Activated T-cell treated with anti-CD3 and anti-CD28 coated beads, Interleukin-2, amount 50 U/mL, for 4 hours (primary cell): ENCODE measurements around the gene DHRS7B. TPM values are rescaled to one million over a fixed set of nuclear protein-coding genes. Genes with fewer than 3 reads are reported as not detected.
"Not testable (repeated sequence)": the region's sequence is repeated elsewhere in the genome, so short reads cannot be mapped to it uniquely, and the experiment has no call there.

Experiments used
- ATAC-seq, 2 donors: fragments of 200-7000 bp; cut with Tn5 transposase; one replicate each; pipeline ENCODE4 v1.10.0; 2021
- DNase-seq: peaks from one replicate; pipeline ENCODE4 v3.0.0-alpha.2; 2020
- H3K27me3 Mint-ChIP-seq: one replicate; pipeline ENCODE4 v1.8.0; 2021; ENCODE audit warnings: low read depth, mixed read lengths
- H3K36me3 Mint-ChIP-seq: one replicate; pipeline ENCODE4 v1.8.0; 2022; ENCODE audit warnings: mixed read lengths; ENCODE audit not compliant: insufficient read depth
- H3K4me1 Mint-ChIP-seq: one replicate; pipeline ENCODE4 v1.8.0; 2021; ENCODE audit warnings: low read depth, mixed read lengths
- H3K4me3 Mint-ChIP-seq: one replicate; pipeline ENCODE4 v1.8.0; 2021; ENCODE audit warnings: mild to moderate bottlenecking, moderate library complexity, mixed read lengths
- H3K9me3 Mint-ChIP-seq: one replicate; pipeline ENCODE4 v1.8.0; 2021; ENCODE audit warnings: mixed read lengths
- total RNA-seq, 3 donors: library from RNA; stranded (reverse); gene quantifications; one replicate each; pipeline ENCODE4 v1.2.1, GENCODE V29; 2021

DHRS7B gene
- total RNA-seq, 3 donors from 2014 or later, result 13.3 to 17.1 (median 15.8) TPM

GRCh38 chr17:21098934-21099689, 27.7 kb upstream of the DHRS7B start:
- Mint-ChIP-seq H3K4me3 (peak overlapping the region; percentile 92), H3K4me1 (peaks cover 9% of the 10 kb centered on the region), H3K36me3 (no peaks in the 10 kb centered on the region), H3K27me3 (peaks cover 2% of the 10 kb centered on the region), H3K9me3 (no peaks in the 10 kb centered on the region)
- peak; percentile 43 for DNase-seq
- peak; percentile 99 to 100 for ATAC-seq

- no peak for DNase-seq
- no peak for ATAC-seq
- Mint-ChIP-seq H3K36me3 (no peaks in the 10 kb centered on the region), H3K27me3 (peaks cover 2% of the 10 kb centered on the region), H3K4me1 (peaks cover 9% of the 10 kb centered on the region), H3K9me3 (no peaks in the 10 kb centered on the region), H3K4me3 (no peak overlapping the region)
Observed at GRCh38 chr17:21100636-21101035, 26.1 kb upstream of the DHRS7B start.

DNA sequence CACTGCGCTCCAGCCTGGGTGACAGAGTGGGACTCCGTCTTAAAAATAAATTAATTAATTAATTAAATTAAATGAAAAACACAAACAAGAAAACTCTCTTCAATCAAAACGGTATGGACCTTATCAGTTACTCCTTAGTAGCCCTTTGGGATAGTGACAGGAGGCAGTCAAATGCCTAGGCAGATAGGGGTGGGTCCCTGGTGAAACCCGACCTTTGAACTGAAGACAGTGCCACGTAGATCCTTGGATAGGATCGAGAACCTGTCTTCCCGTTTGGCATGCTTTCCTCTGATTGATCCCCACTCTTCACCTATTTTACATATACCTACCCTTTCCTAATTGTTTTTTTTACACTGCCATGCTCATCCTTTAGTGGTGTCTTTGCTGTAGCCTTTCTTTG, 22.2 kb upstream of the DHRS7B start:
- no peaks in the 10 kb centered on the region for H3K27me3 Mint-ChIP-seq
- no peak for DNase-seq
- no peaks in the 10 kb centered on the region for H3K4me1 Mint-ChIP-seq
- H3K4me3 Mint-ChIP-seq, result no peak overlapping the region
- H3K36me3 Mint-ChIP-seq, result no peaks in the 10 kb centered on the region
- no peaks in the 10 kb centered on the region for H3K9me3 Mint-ChIP-seq
- no peak for ATAC-seq

DNA sequence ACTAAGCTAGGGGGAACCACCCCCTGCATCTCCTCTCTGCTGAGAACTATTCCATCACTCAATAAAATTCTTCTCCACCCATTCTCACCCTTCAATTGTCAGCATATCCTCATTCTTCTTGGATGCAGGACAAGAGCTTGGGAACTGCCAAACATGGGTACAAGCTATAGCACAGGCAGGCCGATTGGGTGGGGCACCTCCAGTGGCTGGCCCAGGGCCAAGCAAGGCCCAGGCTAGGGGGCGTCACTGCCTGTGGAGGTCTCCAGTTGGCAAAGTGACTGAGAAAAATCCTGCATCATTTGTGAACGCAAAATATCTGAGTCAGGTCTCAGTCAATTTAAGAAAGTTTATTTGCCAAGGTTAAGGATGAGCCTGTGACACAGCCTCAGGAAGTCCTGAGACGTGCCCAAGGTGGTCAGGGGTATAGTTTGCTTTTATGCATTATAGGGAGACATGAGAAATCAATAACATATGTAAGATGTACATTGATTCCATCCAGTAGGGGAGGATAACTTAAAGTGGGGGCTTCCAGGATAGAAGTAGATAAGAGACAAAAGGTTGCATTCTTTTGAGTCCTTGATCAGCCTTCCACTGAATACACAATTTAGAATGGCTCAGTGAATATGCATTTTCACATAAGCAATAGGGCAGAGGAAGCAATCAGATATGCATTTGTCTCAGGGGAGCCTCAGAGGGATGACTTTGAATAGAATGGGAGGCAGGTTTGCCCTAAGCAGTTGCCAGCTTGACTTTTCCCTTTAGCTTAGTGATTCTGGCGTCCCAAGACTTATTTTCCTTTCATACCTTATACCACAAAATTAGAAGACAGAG, 21.5 kb upstream of the DHRS7B start:
- H3K9me3 Mint-ChIP-seq, result no peaks in the 10 kb centered on the region
- H3K27me3 Mint-ChIP-seq, result no peaks in the 10 kb centered on the region
- H3K36me3 Mint-ChIP-seq, result no peaks in the 10 kb centered on the region
- DNase-seq, result no peak
- no peak for ATAC-seq
- H3K4me3 Mint-ChIP-seq, result no peak overlapping the region
- H3K4me1 Mint-ChIP-seq, result no peaks in the 10 kb centered on the region

GRCh38 chr17:21106316-21106715, 20.4 kb upstream of the DHRS7B start:
- Mint-ChIP-seq H3K27me3 (no peaks in the 10 kb centered on the region), H3K4me1 (no peaks in the 10 kb centered on the region), H3K4me3 (no peak overlapping the region), H3K36me3 (no peaks in the 10 kb centered on the region), H3K9me3 (no peaks in the 10 kb centered on the region)
- ATAC-seq (no peak), DNase-seq (no peak)

DNA sequence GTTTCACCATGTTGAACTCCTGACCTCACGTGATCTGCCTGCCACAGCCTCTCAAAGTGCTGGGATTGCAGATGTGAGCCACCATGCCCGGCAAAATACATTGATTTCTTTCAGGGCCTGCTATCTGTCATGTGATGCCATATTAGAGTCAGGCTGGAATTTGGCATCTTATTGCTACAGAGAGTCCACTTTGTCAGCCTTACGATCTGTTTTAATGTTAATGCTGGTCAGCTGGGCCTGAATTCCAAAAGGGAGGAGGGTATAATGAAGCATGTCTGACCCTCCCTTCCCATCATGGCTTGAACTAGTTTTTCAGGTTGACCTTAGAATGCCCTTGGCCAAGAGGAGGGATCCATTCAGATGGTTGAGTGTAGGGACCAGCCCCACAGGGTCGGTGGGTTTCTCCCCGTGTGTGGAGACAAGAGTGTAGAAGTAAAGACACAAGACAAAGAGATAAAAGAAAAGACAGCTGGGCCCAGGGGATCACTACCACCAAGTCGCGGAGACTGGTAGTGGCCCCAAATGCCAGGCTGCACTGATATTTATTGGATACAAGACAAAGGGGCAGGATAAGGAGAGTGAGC, 19.6 kb upstream of the DHRS7B start:
- not testable (repeated sequence) for H3K4me1 Mint-ChIP-seq, H3K9me3 Mint-ChIP-seq, H3K27me3 Mint-ChIP-seq, H3K36me3 Mint-ChIP-seq, H3K4me3 Mint-ChIP-seq, DNase-seq, ATAC-seq

DNA sequence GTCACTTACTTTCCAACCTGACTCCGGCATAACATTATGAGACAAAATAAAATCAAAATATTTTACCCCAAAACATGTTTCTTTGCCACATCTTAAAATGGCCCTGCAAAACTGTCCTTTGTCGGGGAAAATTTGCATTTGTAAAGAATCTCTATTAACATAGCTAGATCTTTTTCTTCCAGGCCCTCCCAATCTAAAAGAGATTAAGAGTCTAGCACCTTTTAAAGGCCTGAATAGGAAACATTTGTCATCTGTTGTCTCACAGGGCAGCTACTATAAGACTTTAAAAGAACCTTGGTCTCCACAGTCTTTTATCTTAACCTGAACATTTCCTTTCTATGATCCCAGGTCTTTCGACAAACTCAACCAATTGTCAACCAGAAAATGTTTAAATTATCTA, 18.1 kb upstream of the DHRS7B start:
- DNase-seq, result no peak
- H3K27me3 Mint-ChIP-seq, result no peaks in the 10 kb centered on the region
- no peaks in the 10 kb centered on the region for H3K4me1 Mint-ChIP-seq
- H3K36me3 Mint-ChIP-seq, result no peaks in the 10 kb centered on the region
- H3K9me3 Mint-ChIP-seq, result no peaks in the 10 kb centered on the region
- H3K4me3 Mint-ChIP-seq, result no peak overlapping the region
- no peak for ATAC-seq

- DNase-seq, result no peak
- H3K4me1 Mint-ChIP-seq, result no peaks in the 10 kb centered on the region
Observed at GRCh38 chr17:21113049-21113690, 13.6 kb upstream of the DHRS7B start.

DNA sequence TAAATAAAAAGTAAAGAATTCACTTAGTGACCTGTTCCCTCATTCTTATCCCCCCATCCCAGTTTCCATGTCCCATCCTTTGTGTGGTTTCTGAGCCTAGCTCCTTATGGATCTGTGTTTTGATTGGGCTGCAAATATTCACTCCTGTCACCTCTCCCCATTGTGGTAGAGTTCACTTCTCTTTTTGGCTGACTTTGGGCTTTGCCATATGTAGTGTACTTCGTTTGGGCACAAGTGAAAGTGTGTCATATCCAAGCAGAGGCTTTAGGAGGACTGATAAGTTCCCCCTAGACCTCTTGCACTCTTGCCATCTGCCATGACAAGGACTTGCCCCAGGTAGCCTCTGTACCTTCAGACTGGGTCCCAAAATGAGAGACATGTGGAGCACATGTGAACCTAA, 13.0 kb upstream of the DHRS7B start:
- no peaks in the 10 kb centered on the region for H3K27me3 Mint-ChIP-seq
- ATAC-seq (no peak), DNase-seq (no peak)
- no peak overlapping the region for H3K4me3 Mint-ChIP-seq
- no peaks in the 10 kb centered on the region for H3K36me3 Mint-ChIP-seq
- H3K9me3 Mint-ChIP-seq, result no peaks in the 10 kb centered on the region
- H3K4me1 Mint-ChIP-seq, result no peaks in the 10 kb centered on the region

More at GRCh38 chr17:21113049-21113690, 13.6 kb upstream of the DHRS7B start:
- no peaks in the 10 kb centered on the region for H3K9me3 Mint-ChIP-seq
- no peaks in the 10 kb centered on the region for H3K36me3 Mint-ChIP-seq
- no peaks in the 10 kb centered on the region for H3K27me3 Mint-ChIP-seq
- ATAC-seq, result no peak
- no peak overlapping the region for H3K4me3 Mint-ChIP-seq

GRCh38 chr17:21114791-21115190, 12.0 kb upstream of the DHRS7B start:
- H3K4me3 Mint-ChIP-seq, ATAC-seq, H3K27me3 Mint-ChIP-seq, DNase-seq, H3K9me3 Mint-ChIP-seq, H3K36me3 Mint-ChIP-seq, H3K4me1 Mint-ChIP-seq: not testable (repeated sequence)

DNA sequence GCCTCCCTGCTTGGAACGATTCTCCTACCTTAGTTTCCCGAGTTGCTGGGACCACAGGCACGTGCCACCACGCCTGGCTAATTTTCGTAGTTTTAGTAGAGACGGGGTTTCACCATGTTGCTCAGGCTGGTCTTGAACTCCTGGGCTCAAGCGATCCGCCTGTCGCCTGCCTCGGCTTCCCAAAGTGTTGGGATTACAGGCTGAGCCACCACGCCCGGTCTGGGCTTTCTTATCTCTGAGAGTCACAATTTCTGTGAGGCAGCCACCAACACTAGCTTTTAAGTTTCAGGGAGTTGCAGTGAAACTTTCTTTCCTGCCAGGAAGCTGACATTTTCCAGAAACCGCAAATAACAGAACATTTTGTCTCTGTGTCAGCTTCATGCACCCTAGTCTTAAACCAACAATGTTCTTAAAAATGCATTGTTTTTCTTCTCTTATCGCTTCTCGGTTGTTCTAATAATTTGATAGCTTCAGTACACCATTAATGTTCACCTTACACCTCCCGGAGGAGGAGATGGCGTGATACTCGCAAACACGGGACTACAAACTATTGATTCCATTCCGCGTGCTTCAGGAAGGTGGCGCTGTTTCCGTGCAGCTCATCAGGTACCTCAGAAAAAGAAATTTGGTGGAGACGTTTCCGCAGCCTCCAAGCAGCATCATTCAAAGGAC, 7.4 kb upstream of the DHRS7B start:
- Mint-ChIP-seq H3K4me3 (no peak overlapping the region), H3K27me3 (no peaks in the 10 kb centered on the region), H3K9me3 (no peaks in the 10 kb centered on the region), H3K36me3 (no peaks in the 10 kb centered on the region), H3K4me1 (peaks cover 4% of the 10 kb centered on the region)
- peak; percentile 74 to 92 for ATAC-seq
- DNase-seq, result peak; percentile 64

DNA sequence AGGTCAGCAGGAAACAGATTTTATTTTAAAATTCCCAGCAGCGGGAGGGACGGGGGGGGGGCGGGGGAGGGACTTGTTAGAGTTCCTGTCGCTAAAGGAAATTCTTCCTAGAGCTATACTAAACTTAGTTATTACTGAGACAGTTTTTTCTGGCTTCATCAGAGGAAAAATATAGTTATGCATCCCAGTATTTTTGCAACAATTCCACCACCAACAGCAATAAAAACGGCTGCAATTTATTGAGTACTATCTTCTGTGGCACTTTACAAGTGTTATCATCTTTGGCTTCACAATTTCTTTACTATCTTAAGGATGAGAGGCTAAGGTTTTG, 6.9 kb upstream of the DHRS7B start:
- H3K4me3 Mint-ChIP-seq, result no peak overlapping the region

GRCh38 chr17:21124086-21124485, 2.7 kb upstream of the DHRS7B start:
- DNase-seq (no peak), ATAC-seq (no peak)
- Mint-ChIP-seq H3K27me3 (no peaks in the 10 kb centered on the region), H3K9me3 (no peaks in the 10 kb centered on the region), H3K4me3 (no peak overlapping the region), H3K36me3 (no peaks in the 10 kb centered on the region), H3K4me1 (peaks cover 35% of the 10 kb centered on the region)

More for the DNA sequence above, 6.9 kb upstream of the DHRS7B start:
- Mint-ChIP-seq H3K9me3 (no peaks in the 10 kb centered on the region), H3K27me3 (no peaks in the 10 kb centered on the region), H3K4me1 (peaks cover 5% of the 10 kb centered on the region), H3K36me3 (no peaks in the 10 kb centered on the region)
- no peak for ATAC-seq
- no peak for DNase-seq

GRCh38 chr17:21124517-21124916, 2.2 kb upstream of the DHRS7B start:
- DNase-seq, H3K4me3 Mint-ChIP-seq, H3K9me3 Mint-ChIP-seq, ATAC-seq, H3K36me3 Mint-ChIP-seq, H3K27me3 Mint-ChIP-seq: not testable (repeated sequence)
- H3K4me1 Mint-ChIP-seq, result peaks cover 35% of the 10 kb centered on the region
